GM21367 (cell line): Measurements from ENCODE around the gene YLPM1.
A peak's percentile ranks its signal among the peaks of the same experiment; 100 is the strongest.

Experiments used
- ATAC-seq: cut with Tn5 transposase; IDR thresholded peaks from one replicate; pipeline ENCODE4 v1.9.1; 2021; ENCODE audit not compliant: unreplicated experiment

Gene YLPM1

DNA sequence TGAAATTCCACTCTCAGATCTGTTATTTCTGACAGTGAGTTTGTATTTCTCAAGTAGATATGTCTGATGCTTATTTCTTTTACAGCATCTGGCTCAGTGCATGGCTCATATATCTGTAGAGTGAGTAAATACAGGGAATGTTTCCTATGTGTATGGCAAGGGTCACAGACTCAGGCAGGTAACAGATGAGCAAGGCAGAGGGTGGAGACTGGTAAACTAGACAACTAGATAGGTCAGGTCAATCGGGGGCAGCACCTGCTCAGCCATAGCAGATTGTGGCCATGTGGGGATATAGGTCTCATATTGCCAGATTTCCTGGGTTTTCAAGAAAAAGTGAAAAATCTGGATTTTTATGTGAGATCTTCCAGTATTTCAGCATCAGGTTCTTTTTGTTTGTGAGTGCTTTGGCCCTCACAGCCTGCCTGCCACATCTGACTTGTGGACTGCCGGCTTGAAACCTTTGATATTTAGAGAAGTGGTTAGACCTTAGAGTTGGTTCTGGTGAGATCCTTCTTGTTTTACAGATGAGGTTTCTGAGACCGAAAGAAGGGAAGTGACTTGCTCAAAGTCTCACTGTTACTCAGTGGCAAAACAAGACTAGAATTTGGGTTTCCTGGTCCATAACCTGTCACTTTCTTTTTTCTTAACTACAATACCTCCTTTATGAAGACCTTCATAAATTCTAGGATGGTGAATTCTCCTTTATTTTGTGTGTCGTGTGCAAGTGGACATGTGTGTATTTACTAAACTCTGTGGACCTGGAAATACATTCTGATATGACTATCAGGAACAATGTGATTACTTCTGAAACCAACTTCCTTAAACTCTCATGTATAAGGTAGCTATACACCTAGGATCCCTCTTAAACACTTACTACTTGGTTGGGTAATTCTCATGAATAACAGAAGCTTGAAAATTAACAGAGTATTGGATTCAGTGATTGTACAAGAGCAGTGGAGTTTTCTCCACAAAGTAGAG, 78.4 kb downstream of the YLPM1 start:
- peak; percentile 67 for ATAC-seq

- no peak for ATAC-seq
These were observed 80.5 kb downstream of the YLPM1 start for GRCh38 chr14:74843653-74844052.

GRCh38 chr14:74846168-74846567, 83.1 kb downstream of the YLPM1 start:
- ATAC-seq: no peak

GRCh38 chr14:74846968-74847665, 84.0 kb downstream of the YLPM1 start:
- no peak for ATAC-seq

- no peak for ATAC-seq
These were observed 85.7 kb downstream of the YLPM1 start for GRCh38 chr14:74848768-74849167.

DNA sequence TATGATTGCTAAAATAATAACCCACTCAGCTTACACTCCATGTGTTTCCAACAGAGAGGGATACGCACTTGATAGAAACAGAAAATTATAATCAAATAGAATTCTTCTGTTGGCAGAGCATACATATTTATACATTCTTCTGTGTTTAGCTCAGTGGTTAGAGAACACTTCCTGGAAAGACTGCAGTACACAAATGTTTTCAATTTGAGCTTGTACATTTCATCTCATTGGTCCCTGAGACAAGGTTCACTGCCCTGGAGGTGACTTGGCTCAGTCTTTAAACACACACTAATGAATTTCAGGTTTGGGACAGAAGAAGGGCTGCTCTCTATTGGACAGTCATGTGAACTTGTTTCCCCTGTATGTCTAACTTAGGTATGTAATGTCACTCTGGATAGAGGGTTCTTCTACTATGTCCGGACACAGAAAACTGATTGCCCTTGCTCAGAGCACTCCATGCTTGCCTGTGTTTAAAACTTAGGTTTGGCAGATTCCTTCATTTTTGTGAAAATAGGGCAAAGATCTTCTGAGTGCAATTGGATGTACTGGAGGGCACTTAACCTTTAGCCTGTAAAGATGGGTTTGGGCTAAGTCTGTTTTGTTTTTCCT, 89.9 kb downstream of the YLPM1 start:
- no peak for ATAC-seq

DNA sequence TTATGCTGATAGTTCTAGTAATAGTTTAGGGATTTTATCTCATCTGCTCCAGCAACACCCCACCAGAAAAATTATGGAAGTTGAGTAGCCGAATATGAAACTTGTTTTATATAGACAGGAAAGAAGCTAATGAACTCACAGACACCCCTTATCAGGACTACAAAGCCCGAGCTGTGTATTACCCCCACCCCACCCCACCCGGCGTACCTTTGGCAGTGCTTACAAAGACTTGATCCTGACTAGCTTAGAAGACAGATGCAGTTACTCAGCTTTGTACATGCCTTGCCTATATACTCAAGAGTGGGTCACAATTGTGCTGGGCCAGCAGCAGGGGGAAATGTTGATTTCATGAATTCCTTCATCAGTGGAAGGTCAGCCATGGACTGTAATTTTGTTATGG, 90.5 kb downstream of the YLPM1 start:
- ATAC-seq: no peak

- ATAC-seq: no peak
These were observed 91.9 kb downstream of the YLPM1 start for GRCh38 chr14:74855021-74855420.

DNA sequence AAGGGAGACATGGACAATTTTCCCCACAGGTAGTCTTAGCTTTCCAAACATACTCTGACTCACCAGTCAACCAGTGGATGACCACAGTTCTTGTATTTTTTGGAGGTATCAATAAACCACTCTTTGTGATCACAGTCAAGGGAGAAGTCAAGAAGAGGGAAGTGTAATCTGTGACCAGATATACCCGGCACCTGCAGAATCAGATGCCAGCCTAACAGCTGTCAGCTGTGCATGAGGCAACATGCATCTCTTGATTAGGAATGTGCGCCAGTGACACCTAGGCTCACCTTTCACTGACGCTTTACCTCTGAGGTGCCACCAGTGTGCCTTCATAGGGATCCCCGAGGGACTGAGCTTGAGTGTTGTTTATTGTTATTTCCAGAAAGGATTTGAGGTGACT, 92.8 kb downstream of the YLPM1 start:
- no peak for ATAC-seq

- no peak for ATAC-seq
These were observed 93.2 kb downstream of the YLPM1 start for GRCh38 chr14:74856366-74856765.

GRCh38 chr14:74858022-74858421, 94.9 kb downstream of the YLPM1 start:
- ATAC-seq: no peak

DNA sequence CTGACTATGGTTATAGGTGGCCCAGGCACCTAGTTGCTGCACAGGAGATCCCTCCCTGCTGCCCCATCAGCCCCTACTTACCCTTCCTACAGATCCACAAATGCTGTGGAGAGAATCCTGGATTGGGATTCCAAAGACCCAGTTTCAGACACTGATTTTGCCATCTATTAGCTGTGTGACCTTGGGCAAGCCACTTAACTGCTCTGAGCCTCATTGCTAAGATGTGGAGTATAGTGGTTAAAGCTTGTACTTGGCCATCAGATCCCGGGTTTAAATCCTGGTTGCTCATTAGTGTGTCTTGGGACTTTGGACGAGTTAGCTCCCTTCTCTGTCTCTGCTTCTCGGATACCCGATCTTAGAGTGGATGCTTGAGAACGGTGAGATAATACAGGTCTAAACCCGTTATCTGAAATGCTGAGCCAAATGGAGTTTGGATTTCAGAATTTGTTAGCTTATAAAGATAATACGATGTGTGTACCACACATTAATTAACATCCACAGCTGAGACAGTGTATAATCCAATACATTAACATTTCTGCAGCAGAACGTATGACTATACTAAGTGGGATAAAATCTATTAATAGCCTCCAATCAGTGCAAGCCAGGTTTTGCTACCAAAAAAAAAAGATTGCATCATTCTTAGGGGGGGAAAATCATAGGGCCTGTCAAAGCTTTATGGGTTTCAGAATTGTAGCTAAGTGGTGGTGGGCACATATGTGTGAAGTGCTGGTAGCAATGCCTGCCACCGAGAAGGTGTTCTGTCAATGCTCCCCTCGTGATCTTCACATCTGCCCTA, 96.8 kb downstream of the YLPM1 start:
- no peak for ATAC-seq

DNA sequence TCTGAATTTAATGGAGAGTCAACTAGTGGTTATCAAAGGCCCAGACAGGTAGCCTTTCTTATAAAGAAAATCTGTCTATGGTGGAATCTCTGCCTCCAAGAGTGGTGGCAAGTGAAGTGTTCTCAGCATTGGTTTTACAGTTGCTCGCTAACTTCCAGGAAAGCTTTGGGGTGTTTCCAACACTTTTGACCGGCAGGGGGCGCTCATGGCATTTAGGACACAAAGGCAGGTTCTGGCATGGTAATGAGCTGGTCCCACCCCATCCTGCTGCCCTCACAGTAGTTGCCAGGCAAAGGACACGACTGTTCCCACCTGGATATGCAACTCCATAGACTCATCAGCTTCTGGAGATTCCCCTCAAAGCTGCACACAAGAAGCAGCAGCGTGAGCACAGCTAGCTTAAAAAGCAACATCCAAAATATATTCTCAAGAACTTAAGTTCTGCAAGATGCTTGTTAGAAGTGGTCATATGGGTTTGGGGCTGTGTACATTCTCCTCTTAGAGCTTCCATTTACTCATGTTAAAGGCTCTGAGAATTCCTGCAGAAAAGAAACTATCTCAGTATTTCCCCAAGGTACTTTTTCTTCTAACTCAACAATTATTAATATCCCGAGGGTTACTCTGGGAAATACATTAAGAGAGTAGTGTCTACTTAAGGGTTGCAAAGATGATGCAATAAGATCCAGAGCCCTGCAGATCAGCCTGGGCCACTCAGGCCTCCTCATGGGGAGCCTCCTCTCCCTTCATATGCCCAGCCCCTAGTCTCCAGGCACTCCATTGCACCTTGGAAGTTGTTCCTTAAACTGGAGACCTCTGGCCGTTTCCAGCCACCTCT, 98.0 kb downstream of the YLPM1 start:
- ATAC-seq: no peak

- ATAC-seq: no peak
These were observed 98.6 kb downstream of the YLPM1 start for GRCh38 chr14:74861734-74862090.

DNA sequence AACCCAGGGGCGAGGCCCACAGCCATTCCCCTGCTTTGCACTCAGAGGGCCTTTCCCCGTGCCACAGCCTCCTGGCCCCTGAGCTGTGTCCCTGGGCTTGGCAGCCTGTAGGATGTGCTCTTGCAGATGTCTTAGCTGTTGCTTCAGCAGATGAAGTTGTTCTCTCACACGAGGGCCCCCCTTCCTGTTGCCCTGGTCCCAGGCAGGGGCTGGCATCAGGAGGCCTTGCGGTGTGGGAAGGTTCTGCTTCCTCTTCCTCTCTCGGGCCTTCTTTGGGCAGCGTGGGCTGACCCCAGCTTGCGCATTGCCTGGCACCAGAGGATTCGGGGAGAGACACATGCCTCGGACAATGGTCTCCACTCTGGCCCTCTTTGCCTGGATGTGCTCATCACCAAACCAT, 100.2 kb downstream of the YLPM1 start:
- ATAC-seq: no peak

DNA sequence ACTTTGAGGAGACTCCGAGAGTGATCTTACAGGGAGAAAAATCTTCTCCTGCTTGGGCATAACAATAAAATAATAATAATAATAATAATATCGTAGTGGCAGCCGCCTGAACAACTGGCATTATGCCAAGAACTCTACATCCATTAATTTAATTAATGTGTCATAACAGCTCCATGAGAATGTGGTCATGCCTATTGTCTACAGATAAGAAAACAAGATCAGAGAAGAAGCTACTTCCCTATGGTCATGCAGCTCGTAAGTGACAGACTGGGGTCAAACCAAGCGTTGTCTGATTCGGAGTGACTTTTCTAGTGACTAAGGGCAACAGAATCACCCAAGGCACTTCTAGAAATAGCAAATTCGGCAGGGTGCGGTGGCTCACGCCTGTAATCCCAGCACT, 101.1 kb downstream of the YLPM1 start:
- no peak for ATAC-seq

GRCh38 chr14:74865156-74865555, 102.0 kb downstream of the YLPM1 start:
- no peak for ATAC-seq

GRCh38 chr14:74866708-74867389, 103.7 kb downstream of the YLPM1 start:
- no peak for ATAC-seq

DNA sequence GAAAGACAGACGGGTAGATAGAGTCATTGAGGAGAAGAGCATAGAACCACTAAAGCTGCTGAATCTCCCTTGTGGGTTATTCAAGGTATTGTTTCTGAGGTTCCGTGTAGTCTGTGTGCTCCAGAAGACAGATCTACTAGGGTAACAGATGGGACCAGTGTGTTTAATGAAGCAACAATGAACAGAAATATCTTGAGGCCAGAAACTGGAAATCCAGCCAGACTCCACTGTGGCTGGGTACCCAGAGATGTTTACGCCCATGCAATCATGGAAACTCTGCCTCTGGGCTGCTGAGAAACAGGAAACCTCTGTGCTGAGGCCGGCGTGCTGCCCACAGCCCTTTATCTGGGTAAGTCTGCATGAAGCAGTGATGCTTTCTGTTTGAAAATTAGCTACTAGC, 104.6 kb downstream of the YLPM1 start:
- ATAC-seq: no peak

GRCh38 chr14:74868739-74869138, 105.6 kb downstream of the YLPM1 start:
- ATAC-seq: no peak
